Common myeloid progenitor, CD34-positive (primary cell): Measurements from ENCODE around the gene ZNRF3.
A peak's percentile ranks its signal among the peaks of the same experiment; 100 is the strongest.

Experiments
- CTCF ChIA-PET: fragments of 350-600 bp; sonication (Branson Sonifier 250); formaldehyde crosslinking; loops from one replicate; lab custom pipeline; 2021; ENCODE audit warnings: antibody characterized with exemption; lab: Charles Lee
- POLR2A ChIA-PET: fragments of 350-600 bp; sonication (Branson Sonifier 250); formaldehyde crosslinking; loops from one replicate; lab custom pipeline; 2021; ENCODE audit warnings: antibody characterized with exemption; lab: Charles Lee
- DNase-seq, 3 donors: peaks; one replicate each; pipeline versions ENCODE4 v3.0.0 to v3.0.0-alpha.2; 2013
- H3K27ac ChIP-seq, 2 experiments: 1 replicate in 1 of 2; 2 replicates in 1 of 2; pipeline ENCODE4 v1.7.0; 2013; ENCODE audit warnings: inconsistent platforms in 2 of 2, low read length in 2 of 2, mild to moderate bottlenecking in 2 of 2, low read depth in 1 of 2, moderate library complexity in 1 of 2; ENCODE audit not compliant: severe bottlenecking in 2 of 2, insufficient read depth in 1 of 2, poor library complexity in 1 of 2
- H3K27me3 ChIP-seq, 5 experiments: replicated peaks in 2 of 5; 1 replicate in 3 of 5; 2 replicates in 2 of 5; pipeline versions ENCODE4 v1.6.1 to v1.7.0; 2013; ENCODE audit warnings: low read length in 4 of 5, mild to moderate bottlenecking in 2 of 5, moderate library complexity in 2 of 5, inconsistent platforms in 1 of 5; ENCODE audit not compliant: insufficient read depth in 5 of 5, control insufficient read depth in 4 of 5
- H3K36me3 ChIP-seq, 4 experiments: 1 replicate in 2 of 4; 2 replicates in 2 of 4; pipeline versions ENCODE4 v1.6.1 to v1.7.0; 2013; ENCODE audit warnings: low read length in 3 of 4, control low read depth in 1 of 4, mild to moderate bottlenecking in 1 of 4; ENCODE audit not compliant: control insufficient read depth in 4 of 4, insufficient read depth in 4 of 4
- H3K4me1 ChIP-seq, 4 experiments: 1 replicate in 3 of 4; 2 replicates in 1 of 4; pipeline versions ENCODE4 v1.6.1 to v1.7.1; 2013; ENCODE audit warnings: low read length in 3 of 4, mild to moderate bottlenecking in 3 of 4, control low read depth in 1 of 4, inconsistent platforms in 1 of 4, moderate library complexity in 1 of 4; ENCODE audit not compliant: control insufficient read depth in 4 of 4, insufficient read depth in 4 of 4; ENCODE audit errors: control extremely low read depth in 1 of 4
- H3K4me3 ChIP-seq, 7 experiments: 1 replicate in 4 of 7; 2 replicates in 3 of 7; pipeline versions ENCODE4 v1.5.1 to v1.7.0; 2013; ENCODE audit warnings: mild to moderate bottlenecking in 7 of 7, low read length in 6 of 7, moderate library complexity in 6 of 7, inconsistent platforms in 2 of 7, low read depth in 2 of 7, control low read depth in 1 of 7; ENCODE audit not compliant: insufficient read depth in 4 of 7, control insufficient read depth in 1 of 7; ENCODE audit errors: extremely low read depth in 1 of 7
- H3K9me3 ChIP-seq, 5 experiments: 1 replicate in 4 of 5; 2 replicates in 1 of 5; pipeline versions ENCODE4 v1.6.1 to v1.7.1; 2013; ENCODE audit warnings: low read length in 4 of 5, mild to moderate bottlenecking in 2 of 5, inconsistent platforms in 1 of 5, low read depth in 1 of 5, moderate library complexity in 1 of 5; ENCODE audit not compliant: control insufficient read depth in 4 of 5, insufficient read depth in 2 of 5; ENCODE audit errors: control extremely low read depth in 1 of 5
- WGBS: methylation state at CpG from one replicate; pipeline ENCODE4 v1.1.5; 2013; ENCODE audit not compliant: insufficient coverage; 5-methylcytosine and 5-hydroxymethylcytosine counted together

ZNRF3 gene

DNA sequence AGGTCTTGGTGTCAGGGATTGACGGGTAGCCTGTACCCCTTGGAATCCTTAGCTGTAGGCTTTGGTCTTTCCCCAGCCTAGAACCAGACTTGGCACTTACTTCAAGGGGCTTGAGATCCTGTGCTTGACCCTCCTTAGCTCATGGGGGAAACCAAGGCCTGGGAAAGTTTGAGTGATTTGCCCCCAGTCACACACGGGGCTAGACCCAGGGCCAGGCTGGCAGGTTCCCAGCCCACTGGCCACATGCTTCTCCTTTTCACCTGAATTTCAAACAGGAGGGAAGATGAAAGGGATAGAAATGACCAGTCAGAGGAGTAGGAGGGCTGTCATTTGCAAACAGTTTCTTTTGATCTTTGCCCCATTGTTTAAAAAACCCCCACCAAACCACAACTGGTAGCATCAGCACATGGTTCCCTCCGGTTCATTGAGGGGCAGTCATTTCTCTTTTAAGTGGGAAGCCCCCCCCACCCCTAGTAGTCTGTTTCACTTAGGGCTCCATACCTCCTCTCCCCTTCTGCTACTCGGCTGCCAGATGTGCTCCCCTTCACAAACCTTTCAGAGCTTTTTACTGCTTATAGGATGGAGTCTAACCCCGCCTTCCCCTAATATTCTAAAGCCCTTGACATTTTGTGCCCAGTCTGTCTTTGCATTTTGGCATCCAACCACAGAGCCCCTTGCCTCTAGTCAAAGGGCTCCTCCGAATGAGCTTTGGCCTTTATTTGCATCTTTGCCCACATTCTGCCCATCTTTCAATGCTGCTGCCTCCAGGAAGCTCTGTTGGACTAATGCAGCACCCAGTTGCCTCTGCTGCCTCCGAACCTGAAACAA lies 37.6 kb downstream of the ZNRF3 start:
- ChIA-PET POLR2A (interaction anchor here (0.6 kb wide), 1 partner anchor 35 kb away, joined by 4 read pairs; no protein-coding TSS in a partner anchor), CTCF (interaction anchor here (2.5 kb wide), 1 partner anchor 12 kb away, joined by 5 read pairs; no protein-coding TSS in a partner anchor)
- Histone ChIP-seq H3K9me3 (no peaks in the 10 kb centered on the region), H3K27ac (no peak overlapping the region), H3K36me3 (no peaks in the 10 kb centered on the region), H3K4me3 (no peak overlapping the region), H3K27me3 (peaks cover 0 to 5% (median 2%) of the 10 kb centered on the region in 5 experiments), H3K4me1 (peaks cover 0 to 7% (median 6%) of the 10 kb centered on the region in 4 experiments)
- 88% methylated on average over 6 of the region's 7 CpGs for WGBS
- no peak for DNase-seq

DNA sequence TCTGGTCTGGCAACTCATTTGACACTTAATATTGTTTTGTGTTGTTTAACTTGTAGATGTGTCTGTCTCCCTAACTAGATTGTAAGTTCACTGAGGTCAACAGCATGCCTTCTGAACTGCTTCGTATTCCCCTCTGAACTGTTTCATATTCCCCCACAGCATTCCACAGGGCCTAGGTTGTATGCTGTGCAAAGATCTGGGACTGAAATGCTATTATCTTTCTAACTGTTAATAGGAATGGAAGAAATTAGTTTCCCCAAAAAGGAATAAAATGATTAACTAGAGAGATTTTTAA lies 38.2 kb downstream of the ZNRF3 start:
- H3K27ac ChIP-seq = no peak overlapping the region
- DNase-seq = no peak
- no peak overlapping the region for H3K4me3 ChIP-seq
- WGBS = no CpG with 5 or more reads among the region's 1 CpG
- peaks cover 0 to 7% (median 6%) of the 10 kb centered on the region in 4 experiments for H3K4me1 ChIP-seq
- H3K27me3 ChIP-seq = peaks cover 0 to 5% (median 2%) of the 10 kb centered on the region in 5 experiments
- CTCF ChIA-PET = interaction anchor here (2.5 kb wide), 1 partner anchor 13 kb away, joined by 5 read pairs; no protein-coding TSS in a partner anchor
- no peaks in the 10 kb centered on the region for H3K36me3 ChIP-seq
- no peaks in the 10 kb centered on the region for H3K9me3 ChIP-seq
- POLR2A ChIA-PET = no interaction called here

DNA sequence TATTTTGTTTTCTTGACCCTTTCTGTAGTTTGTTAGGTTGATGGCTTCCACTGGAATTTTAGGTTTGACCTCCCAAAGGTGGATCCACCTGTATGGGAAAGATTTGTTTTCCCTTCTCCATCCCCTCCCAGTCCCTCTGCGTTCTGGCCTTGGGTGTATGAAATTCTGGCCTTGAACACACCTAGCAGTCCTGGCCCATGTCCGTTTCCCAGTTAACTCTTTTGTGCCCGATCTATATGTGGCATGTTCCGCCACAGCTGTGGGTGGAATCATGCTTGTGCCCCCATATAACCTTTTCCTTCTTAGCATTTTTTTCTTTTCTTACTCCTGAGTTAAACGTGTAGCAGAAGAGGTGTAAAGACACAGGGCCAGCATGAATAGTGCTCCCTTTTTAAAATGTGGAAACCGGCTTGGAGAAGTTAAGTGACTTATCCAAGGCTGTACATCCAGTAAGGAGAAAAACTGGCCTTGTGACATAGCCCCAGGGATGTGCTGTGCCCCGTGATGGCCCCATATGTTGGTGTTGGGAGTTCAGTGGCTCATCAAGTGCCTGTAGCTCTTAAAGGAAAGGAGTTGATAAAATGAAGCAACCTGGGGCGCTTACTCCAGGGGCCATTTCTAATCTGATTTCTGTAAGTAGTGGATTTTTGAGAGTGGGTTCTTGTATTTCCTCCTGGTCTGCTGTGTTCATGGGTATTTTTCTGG lies 39.3 kb downstream of the ZNRF3 start:
- H3K27ac ChIP-seq = no peak overlapping the region
- CTCF ChIA-PET = interaction anchor here (1.4 kb wide), 1 partner anchor 43 kb away, joined by 3 read pairs; no protein-coding TSS in a partner anchor
- H3K9me3 ChIP-seq = no peaks in the 10 kb centered on the region
- DNase-seq = no peak
- H3K4me3 ChIP-seq = no peak overlapping the region
- no peaks in the 10 kb centered on the region for H3K36me3 ChIP-seq
- H3K4me1 ChIP-seq = peaks cover 0 to 8% (median 4%) of the 10 kb centered on the region in 4 experiments
- 100% methylated on average over 5 of the region's 8 CpGs for WGBS
- peaks cover 0 to 6% (median 2%) of the 10 kb centered on the region in 5 experiments for H3K27me3 ChIP-seq
- POLR2A ChIA-PET = no interaction called here

DNA sequence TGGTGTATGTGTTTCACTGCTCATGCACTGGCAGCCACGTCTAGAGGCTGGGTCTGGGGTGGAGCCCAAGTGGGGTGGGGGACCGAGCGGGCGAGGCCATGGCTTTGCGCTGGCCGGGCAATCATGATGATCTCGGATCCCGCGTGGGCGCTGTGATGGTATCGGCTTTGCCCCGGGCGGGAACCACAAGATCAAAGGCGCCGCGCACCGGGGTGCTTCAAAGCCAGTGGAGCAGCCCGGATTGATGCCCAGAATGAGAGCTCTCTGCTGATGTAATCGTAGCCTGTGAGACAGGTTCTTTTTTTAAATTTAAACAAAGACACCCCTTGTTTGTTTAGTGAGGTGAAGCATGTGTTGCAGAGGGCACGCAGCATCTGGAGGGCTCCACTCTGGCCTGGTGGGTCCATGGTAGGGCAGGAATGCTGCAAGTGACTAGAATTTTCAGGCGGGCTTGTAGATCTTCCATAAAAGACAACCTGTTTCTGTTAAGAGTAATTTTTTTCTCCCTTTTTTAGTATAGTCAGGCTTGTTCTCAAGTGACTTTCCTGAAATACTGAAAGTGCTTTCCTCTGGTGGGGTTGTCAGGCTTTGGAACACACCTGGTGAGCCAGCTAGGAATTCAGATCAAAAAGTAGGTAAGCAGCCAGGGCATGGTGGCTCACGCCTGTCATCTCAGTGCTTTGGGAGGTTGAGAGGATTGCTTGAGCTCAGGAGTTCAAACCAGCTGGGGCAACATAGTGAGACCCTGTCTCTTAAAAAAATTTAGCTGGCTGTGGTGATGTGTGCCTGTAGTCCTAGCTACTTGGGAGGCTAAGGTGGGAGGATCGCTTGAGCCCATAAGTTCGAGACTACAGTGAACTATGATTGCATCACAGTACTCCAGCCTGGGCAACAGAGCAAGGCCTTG lies 40.7 kb downstream of the ZNRF3 start:
- Histone ChIP-seq H3K4me3 (no peak overlapping the region), H3K27ac (no peak overlapping the region)
- WGBS = 96% methylated on average over 20 of the region's 24 CpGs

DNA sequence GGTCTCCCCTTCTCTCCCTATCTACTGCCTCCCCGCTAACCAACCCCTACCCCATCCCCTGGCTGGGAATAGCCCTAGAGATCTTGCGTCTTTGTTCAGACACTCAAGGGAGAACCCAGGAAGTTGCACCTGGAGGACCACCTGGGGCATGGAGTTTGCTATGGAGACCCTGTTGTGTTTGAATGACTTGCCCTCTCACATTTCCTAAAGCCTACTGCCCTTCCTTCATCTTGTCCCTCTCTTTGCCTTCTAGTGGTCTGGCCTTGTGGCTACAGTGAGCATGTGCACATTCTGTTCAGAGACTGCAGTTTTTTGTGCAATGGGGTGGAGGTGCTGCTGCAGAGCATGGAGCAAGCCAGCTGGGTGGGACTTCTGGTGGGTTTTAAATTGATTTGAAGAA lies 42.5 kb downstream of the ZNRF3 start:
- H3K27me3 ChIP-seq = peaks cover 0 to 12% (median 0%) of the 10 kb centered on the region in 5 experiments
- WGBS = 90% methylated on average over 1 of the region's 2 CpGs
- H3K27ac ChIP-seq = no peak overlapping the region
- DNase-seq = peak in 1 of 3 donors; percentile 17
- ChIA-PET CTCF (interaction anchor here (0.6 kb wide), 1 partner anchor 37 kb away, joined by 3 read pairs; no protein-coding TSS in a partner anchor), POLR2A (no interaction called here)
- no peaks in the 10 kb centered on the region for H3K9me3 ChIP-seq
- no peak overlapping the region for H3K4me3 ChIP-seq
- H3K4me1 ChIP-seq = peaks cover 0 to 5% (median 3%) of the 10 kb centered on the region in 4 experiments
- H3K36me3 ChIP-seq = no peaks in the 10 kb centered on the region

More for the DNA sequence above, 40.7 kb downstream of the ZNRF3 start:
- CTCF ChIA-PET = interaction anchor here (0.9 to 1.4 kb wide), 2 partner anchors 29 to 42 kb away, joined by 3 read pairs; no protein-coding TSS in a partner anchor
- POLR2A ChIA-PET = no interaction called here
- Histone ChIP-seq H3K4me1 (peaks cover 0 to 5% (median 0%) of the 10 kb centered on the region in 4 experiments), H3K36me3 (no peaks in the 10 kb centered on the region), H3K27me3 (peaks cover 0 to 8% (median 0%) of the 10 kb centered on the region in 5 experiments), H3K9me3 (no peaks in the 10 kb centered on the region)
- DNase-seq = no peak

DNA sequence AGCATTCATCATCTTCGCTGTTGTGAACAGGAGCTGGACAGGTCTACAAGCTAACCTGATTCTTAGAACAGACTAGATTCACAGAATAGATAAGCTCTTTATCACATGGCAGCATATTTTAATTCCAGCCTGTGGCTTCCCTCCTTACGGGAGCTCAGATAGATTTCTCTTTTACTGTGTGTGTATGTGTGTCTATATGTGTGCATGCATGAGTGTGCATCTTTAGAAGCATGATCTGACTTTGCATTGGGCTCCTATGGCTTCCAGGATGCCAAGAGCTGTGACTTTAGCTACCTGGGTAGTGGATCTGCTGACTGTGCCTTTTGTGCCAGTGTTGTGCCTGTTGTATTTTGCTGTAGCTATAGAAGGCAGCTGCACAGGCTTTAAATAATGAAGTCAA lies 44.3 kb downstream of the ZNRF3 start:
- DNase-seq = peak in 2 of 3 donors; percentile 34 to 57
- Histone ChIP-seq H3K27ac (no peak overlapping the region), H3K9me3 (no peaks in the 10 kb centered on the region), H3K4me1 (peaks cover 0 to 5% (median 3%) of the 10 kb centered on the region in 4 experiments), H3K27me3 (peaks cover 0 to 14% (median 0%) of the 10 kb centered on the region in 5 experiments), H3K4me3 (no peak overlapping the region), H3K36me3 (no peaks in the 10 kb centered on the region)
- CTCF ChIA-PET = interaction anchor here (1.5 to 1.6 kb wide), 2 partner anchors 16 to 19 kb away, joined by 5 to 7 read pairs; no protein-coding TSS in a partner anchor
- POLR2A ChIA-PET = no interaction called here
- no CpG with 5 or more reads among the region's 2 CpGs for WGBS
